ENCODE results near the gene AUTS2.

DNA sequence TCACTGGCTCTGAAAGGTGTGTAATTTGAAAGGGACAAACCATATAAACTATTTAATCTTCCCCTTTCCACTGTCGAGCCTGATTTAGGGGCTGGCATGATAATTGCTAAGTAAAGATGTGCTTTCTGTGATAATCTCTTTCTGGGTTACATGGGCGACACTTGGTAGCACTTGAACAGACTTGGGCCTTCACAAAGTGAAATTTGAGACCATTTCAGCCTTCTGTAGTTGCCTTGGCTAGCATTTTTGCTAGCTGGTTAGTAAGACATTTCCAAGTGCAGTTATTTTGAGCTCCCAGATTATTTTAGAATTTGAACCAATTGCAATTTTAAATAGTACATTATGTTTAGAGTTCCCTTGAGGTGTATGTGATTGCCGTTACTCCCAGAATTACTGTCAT lies 1101.0 kb downstream of the AUTS2 start:
- TF ChIP-seq SP2 (tag by site-specific recombination; IDR thresholded peaks at IDR 0.05) (no peak), CTCF (tag by site-specific recombination; IDR thresholded peaks at IDR 0.05) (no peak), ZNF830 (tag by site-specific recombination; IDR thresholded peaks at IDR 0.05; ENCODE audit: low read depth) (no peak), ZNF645 (tag by site-specific recombination; IDR thresholded peaks at IDR 0.05) (no peak), ZNF146 (tag by site-specific recombination; IDR thresholded peaks at IDR 0.05) (no peak), ZNF366 (tag by site-specific recombination; conservative IDR thresholded peaks at IDR 0.05) (no peak), REST (tag by site-specific recombination; IDR thresholded peaks at IDR 0.05) (no peak), ZFP41 (tag by site-specific recombination; IDR thresholded peaks at IDR 0.05; ENCODE audit: borderline replicate concordance) (no peak), ZNF473 (tag by site-specific recombination; IDR thresholded peaks at IDR 0.05) (no peak), ZNF223 (tag by site-specific recombination; IDR thresholded peaks at IDR 0.05) (no peak), ZNF114 (tag by site-specific recombination; IDR thresholded peaks at IDR 0.05) (no peak)
